GM12878 (cell line): Measurements from ENCODE around the gene FAM174A. TPM values are rescaled to one million over a fixed set of nuclear protein-coding genes. Genes with fewer than 3 reads are reported as not detected.

Source experiments
- EGR1 ChIP-seq, 2 experiments: IDR thresholded peaks; 1 replicate in 1 of 2; 2 replicates in 1 of 2; pipeline ENCODE4 v1.6.1; 2011 to 2012; ENCODE audit warnings: low read depth in 2 of 2, low read length in 2 of 2, borderline replicate concordance in 1 of 2, mild to moderate bottlenecking in 1 of 2, moderate library complexity in 1 of 2
- LARP7 ChIP-seq: fragments of 450-650 bp; IDR thresholded peaks from 2 replicates; pipeline ENCODE4 v1.6.1; 2017; ENCODE audit warnings: mild to moderate bottlenecking
- MYB ChIP-seq: fragments of 150-350 bp; IDR thresholded peaks from 2 replicates; pipeline ENCODE4 v1.6.1; 2014; ENCODE audit warnings: mild to moderate bottlenecking, low read depth, low read length, borderline replicate concordance
- NFYB ChIP-seq: IDR thresholded peaks from 2 replicates; pipeline ENCODE4 v1.6.1; 2011; ENCODE audit warnings: low read depth, mild to moderate bottlenecking, low read length, improper control_type of control experiment, moderate library complexity; ENCODE audit not compliant: insufficient read depth
- RAD51 ChIP-seq: fragments of 450-650 bp; IDR thresholded peaks from 2 replicates; pipeline ENCODE4 v1.6.1; 2016; ENCODE audit warnings: moderate library complexity, mild to moderate bottlenecking, inconsistent platforms
- SREBF2 ChIP-seq: IDR thresholded peaks from 2 replicates; pipeline ENCODE4 v1.6.1; 2012; ENCODE audit warnings: mild to moderate bottlenecking, low read length
- TAF1 ChIP-seq: IDR thresholded peaks from 2 replicates; pipeline ENCODE4 v1.6.1; 2011; ENCODE audit warnings: mild to moderate bottlenecking, low read depth, low read length, borderline replicate concordance
- polyA plus RNA-seq, 11 experiments: library from polyadenylated mRNA; depleted of rRNA in 4 of 11; unstranded in 6 of 11; stranded (reverse) in 5 of 11; fragments of >200 nt; fragmentation: Nextera tagmentation in 4 of 11; fragmentation: Illumina TruSeq in 1 of 11; extraction: Ambion mirVana in 4 of 11; extraction: Trizol in 1 of 11; gene quantifications; 1 replicate in 1 of 11; 2 replicates in 10 of 11; pipeline versions ENCODE4 v1.2.1 to v1.2.3, GENCODE V29; 2011 to 2016; ENCODE audit warnings: inconsistent platforms in 2 of 11, missing spikeins in 2 of 11, low read depth in 1 of 11
- total RNA-seq, 4 experiments: library from RNA; depleted of rRNA in 3 of 4; stranded (reverse); fragments of >200 nt in 3 of 4; fragmentation: Illumina TruSeq in 1 of 4; extraction: Trizol in 1 of 4; gene quantifications; 2 replicates each; pipeline versions ENCODE4 v1.2.1 to v1.2.3, GENCODE V29; 2013 to 2021
- TF ChIP-seq, protein P1 (sequence below): fragments of 450-650 bp; IDR thresholded peaks from 2 replicates; pipeline ENCODE4 v1.6.1; 2017; ENCODE audit warnings: antibody characterized with exemption, mild to moderate bottlenecking, moderate library complexity
- TF ChIP-seq, protein P2 (sequence below): fragments of 450-650 bp; IDR thresholded peaks from 2 replicates; pipeline ENCODE4 v1.6.1; 2018; ENCODE audit warnings: borderline replicate concordance, mild to moderate bottlenecking; ENCODE audit not compliant: partially characterized antibody

Gene FAM174A
- total and polyA plus RNA-seq, 10 of the 15 experiments (the other 5 are each of a cell fraction or from before 2014, with no cell fraction given): 1.4 to 12.1 (median 6.0) TPM

- TF ChIP-seq, protein P1, sequence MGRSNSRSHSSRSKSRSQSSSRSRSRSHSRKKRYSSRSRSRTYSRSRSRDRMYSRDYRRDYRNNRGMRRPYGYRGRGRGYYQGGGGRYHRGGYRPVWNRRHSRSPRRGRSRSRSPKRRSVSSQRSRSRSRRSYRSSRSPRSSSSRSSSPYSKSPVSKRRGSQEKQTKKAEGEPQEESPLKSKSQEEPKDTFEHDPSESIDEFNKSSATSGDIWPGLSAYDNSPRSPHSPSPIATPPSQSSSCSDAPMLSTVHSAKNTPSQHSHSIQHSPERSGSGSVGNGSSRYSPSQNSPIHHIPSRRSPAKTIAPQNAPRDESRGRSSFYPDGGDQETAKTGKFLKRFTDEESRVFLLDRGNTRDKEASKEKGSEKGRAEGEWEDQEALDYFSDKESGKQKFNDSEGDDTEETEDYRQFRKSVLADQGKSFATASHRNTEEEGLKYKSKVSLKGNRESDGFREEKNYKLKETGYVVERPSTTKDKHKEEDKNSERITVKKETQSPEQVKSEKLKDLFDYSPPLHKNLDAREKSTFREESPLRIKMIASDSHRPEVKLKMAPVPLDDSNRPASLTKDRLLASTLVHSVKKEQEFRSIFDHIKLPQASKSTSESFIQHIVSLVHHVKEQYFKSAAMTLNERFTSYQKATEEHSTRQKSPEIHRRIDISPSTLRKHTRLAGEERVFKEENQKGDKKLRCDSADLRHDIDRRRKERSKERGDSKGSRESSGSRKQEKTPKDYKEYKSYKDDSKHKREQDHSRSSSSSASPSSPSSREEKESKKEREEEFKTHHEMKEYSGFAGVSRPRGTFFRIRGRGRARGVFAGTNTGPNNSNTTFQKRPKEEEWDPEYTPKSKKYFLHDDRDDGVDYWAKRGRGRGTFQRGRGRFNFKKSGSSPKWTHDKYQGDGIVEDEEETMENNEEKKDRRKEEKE: no peak
- no peak for TF ChIP-seq EGR1 (IDR thresholded peaks at IDR 0.05; ENCODE audit: borderline replicate concordance in 1 of 2, low read depth in 2 of 2, low read length in 2 of 2)
- TF ChIP-seq LARP7: no peak
- TF ChIP-seq, protein P2, sequence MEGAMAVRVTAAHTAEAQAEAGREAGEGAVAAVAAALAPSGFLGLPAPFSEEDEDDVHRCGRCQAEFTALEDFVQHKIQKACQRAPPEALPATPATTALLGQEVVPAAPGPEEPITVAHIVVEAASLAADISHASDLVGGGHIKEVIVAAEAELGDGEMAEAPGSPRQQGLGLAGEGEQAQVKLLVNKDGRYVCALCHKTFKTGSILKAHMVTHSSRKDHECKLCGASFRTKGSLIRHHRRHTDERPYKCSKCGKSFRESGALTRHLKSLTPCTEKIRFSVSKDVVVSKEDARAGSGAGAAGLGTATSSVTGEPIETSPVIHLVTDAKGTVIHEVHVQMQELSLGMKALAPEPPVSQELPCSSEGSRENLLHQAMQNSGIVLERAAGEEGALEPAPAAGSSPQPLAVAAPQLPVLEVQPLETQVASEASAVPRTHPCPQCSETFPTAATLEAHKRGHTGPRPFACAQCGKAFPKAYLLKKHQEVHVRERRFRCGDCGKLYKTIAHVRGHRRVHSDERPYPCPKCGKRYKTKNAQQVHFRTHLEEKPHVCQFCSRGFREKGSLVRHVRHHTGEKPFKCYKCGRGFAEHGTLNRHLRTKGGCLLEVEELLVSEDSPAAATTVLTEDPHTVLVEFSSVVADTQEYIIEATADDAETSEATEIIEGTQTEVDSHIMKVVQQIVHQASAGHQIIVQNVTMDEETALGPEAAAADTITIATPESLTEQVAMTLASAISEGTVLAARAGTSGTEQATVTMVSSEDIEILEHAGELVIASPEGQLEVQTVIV: no peak
- TF ChIP-seq RAD51: no peak
- no peak for TF ChIP-seq TAF1
- TF ChIP-seq SREBF2: no peak
- TF ChIP-seq MYB: no peak
- TF ChIP-seq NFYB: no peak
Observed at GRCh38 chr5:100577506-100577905, 42.3 kb downstream of the FAM174A start (continued).
